ENCODE data around the gene ID3. TPM values are rescaled to one million over a fixed set of nuclear protein-coding genes. Genes with fewer than 3 reads are reported as not detected.

Gene ID3
- total RNA-seq, 2 donors from 2014 or later, result 65.9 to 118 TPM

DNA sequence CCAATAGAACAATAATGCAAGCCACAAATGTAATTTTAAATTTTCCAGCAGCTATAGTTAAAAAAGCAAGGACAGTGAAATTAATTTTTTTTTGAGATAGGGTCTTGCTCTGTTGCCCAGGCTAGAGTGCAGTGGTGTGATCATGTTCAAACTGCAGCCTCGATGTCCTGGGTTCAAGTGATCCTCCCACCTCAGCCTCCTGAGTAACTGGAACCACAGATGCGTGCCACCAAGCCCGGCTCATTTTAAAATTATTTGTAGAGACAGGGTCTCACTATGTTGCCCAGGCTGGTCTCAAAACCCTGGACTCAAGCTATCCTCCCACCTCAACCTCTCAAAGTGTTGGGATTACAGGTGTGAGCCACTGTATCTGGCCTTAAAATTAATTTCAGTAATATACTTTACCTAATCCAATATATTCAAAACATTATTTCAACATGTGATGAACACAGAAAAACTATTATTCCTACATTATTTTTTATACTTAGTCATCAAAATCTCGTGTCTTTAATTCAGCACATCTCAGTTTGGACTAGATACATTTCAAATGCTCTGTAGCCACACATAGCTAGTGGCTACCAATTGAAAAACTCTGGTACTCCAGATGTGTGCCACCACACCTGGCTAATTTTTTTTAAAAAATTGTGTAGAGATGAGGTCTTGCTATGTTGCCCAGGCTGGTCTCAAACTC, 10.8 kb upstream of the ID3 start:
- no peak for DNase-seq
- Histone ChIP-seq H3K4me1 (peaks cover 14% of the 10 kb centered on the region), H3K4me3 (no peak overlapping the region), H3K36me3 (replicated peaks in 1 of 2; ENCODE audit: insufficient read depth in 1 of 2, low read depth in 2 of 2) (no peaks in the 10 kb centered on the region), H3K27ac (no peak overlapping the region), H3K27me3 (no peaks in the 10 kb centered on the region), H3K9me3 (no peaks in the 10 kb centered on the region)
- no peak for ATAC-seq
- 88 to 92% methylated on average over 4 of the region's 4 CpGs for WGBS, 2 donors
- intact Hi-C loops (cut with DNase I), result no loop called here
- TF ChIP-seq, protein P1, sequence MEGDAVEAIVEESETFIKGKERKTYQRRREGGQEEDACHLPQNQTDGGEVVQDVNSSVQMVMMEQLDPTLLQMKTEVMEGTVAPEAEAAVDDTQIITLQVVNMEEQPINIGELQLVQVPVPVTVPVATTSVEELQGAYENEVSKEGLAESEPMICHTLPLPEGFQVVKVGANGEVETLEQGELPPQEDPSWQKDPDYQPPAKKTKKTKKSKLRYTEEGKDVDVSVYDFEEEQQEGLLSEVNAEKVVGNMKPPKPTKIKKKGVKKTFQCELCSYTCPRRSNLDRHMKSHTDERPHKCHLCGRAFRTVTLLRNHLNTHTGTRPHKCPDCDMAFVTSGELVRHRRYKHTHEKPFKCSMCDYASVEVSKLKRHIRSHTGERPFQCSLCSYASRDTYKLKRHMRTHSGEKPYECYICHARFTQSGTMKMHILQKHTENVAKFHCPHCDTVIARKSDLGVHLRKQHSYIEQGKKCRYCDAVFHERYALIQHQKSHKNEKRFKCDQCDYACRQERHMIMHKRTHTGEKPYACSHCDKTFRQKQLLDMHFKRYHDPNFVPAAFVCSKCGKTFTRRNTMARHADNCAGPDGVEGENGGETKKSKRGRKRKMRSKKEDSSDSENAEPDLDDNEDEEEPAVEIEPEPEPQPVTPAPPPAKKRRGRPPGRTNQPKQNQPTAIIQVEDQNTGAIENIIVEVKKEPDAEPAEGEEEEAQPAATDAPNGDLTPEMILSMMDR (IDR thresholded peaks at IDR 0.05), result no peak
- TF ChIP-seq POLR2A (IDR thresholded peaks at IDR 0.05), result no peak

DNA sequence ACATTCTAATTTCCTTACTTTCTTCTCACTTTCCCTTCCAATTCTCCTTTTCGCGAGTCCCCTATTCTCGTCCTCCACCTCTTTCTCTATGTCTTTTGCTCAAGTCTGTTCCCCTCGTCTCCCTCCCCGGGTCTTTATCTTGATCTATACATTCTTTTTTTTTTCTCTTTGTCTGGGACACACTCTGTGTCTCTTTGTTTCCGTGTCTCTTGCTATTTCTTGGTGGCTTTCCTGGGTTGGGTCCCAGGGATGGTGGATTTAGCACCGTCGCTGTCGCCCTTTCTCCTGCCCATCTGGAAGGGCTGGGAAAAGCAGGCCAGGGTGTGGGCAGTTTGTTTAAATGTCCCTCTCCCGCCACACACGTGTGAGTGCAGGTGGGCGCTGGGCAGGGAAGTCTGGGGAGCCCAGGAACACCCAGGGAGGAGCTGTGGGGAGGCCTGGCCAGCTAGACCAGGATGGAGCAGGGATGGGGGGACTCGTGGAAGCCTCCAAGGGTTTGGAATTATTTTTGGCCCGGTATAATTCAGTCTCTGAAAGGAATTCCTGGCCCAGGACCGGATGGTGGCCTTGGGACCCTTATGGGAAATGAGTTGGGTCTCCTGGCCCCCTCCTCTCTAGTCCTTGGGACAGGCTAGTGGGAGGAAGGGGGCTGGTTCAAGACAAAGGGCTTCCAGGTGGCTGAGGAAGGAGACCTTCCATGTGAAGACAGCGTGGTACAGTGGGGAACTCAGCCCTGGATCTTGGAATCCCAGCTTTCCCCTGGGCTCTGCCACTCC, 9.5 kb upstream of the ID3 start:
- WGBS, 2 donors, result 46 to 48% methylated on average over 16 of the region's 16 CpGs
- peak overlapping the region in 1 of 2 donors; percentile 8 for H3K4me3 ChIP-seq
- no peaks in the 10 kb centered on the region for H3K36me3 ChIP-seq (replicated peaks in 1 of 2; ENCODE audit: insufficient read depth in 1 of 2, low read depth in 2 of 2)
- peak; percentile 43 for ATAC-seq
- intact Hi-C loops (cut with DNase I), result no loop called here
- DNase-seq, result no peak
- H3K27ac ChIP-seq, result peak overlapping the region in 3 of 4 donors; percentile 33 to 62 (median 40)
- peaks cover 18% of the 10 kb centered on the region for H3K4me1 ChIP-seq
- H3K27me3 ChIP-seq, result no peaks in the 10 kb centered on the region
- H3K9me3 ChIP-seq, result no peaks in the 10 kb centered on the region
- TF ChIP-seq, protein P1 (IDR thresholded peaks at IDR 0.05), result no peak
- peak in 1 of 3 donors; percentile 12 for TF ChIP-seq POLR2A (IDR thresholded peaks at IDR 0.05)

DNA sequence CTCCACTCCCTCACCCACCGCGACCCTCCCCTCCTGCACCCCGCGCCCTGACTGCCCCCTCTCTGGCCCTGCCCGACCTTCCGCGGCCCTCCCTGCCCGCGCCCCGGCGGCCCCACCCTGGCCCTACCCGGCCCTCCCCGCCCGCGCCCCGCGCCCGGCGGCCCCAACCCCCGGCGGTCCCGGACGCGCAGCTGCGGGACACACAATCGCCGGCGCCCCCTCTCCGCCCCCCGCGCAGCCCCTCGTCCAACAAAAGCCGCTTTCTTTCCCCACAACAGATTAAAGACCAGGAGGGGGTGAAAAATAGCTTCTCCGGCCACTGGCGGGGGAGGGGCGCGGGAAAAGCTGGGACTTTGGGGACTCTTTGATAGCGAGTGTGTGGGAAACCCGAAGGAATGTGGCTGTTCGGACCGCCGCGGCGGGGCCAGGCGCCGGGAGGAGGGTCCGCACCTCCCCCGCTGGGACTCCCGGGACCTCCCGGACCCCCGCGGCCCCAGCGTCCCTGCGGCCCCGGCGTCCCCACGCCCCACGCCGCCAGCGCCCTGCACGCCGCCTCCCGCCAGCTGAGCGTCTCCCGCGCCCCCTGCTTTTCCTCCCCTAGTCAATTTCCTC, 8.8 kb upstream of the ID3 start:
- WGBS, 2 donors, result 0 to 1% methylated on average over 23 to 62 of the region's 66 CpGs
- H3K27me3 ChIP-seq, result no peaks in the 10 kb centered on the region
- intact Hi-C loops (cut with DNase I), result no loop called here
- H3K9me3 ChIP-seq, result no peaks in the 10 kb centered on the region
- peak overlapping the region in 1 of 2 donors; percentile 8 for H3K4me3 ChIP-seq
- DNase-seq (peak in 2 of 4 donors; percentile 36 to 40), ATAC-seq (peak; percentile 58)
- H3K27ac ChIP-seq, result peak overlapping the region in 3 of 4 donors; percentile 33 to 62 (median 40)
- no peak for TF ChIP-seq POLR2A (IDR thresholded peaks at IDR 0.05)
- TF ChIP-seq, protein P1 (IDR thresholded peaks at IDR 0.05), result no peak
- H3K36me3 ChIP-seq (replicated peaks in 1 of 2; ENCODE audit: insufficient read depth in 1 of 2, low read depth in 2 of 2), result no peaks in the 10 kb centered on the region
- H3K4me1 ChIP-seq, result peaks cover 25% of the 10 kb centered on the region

DNA sequence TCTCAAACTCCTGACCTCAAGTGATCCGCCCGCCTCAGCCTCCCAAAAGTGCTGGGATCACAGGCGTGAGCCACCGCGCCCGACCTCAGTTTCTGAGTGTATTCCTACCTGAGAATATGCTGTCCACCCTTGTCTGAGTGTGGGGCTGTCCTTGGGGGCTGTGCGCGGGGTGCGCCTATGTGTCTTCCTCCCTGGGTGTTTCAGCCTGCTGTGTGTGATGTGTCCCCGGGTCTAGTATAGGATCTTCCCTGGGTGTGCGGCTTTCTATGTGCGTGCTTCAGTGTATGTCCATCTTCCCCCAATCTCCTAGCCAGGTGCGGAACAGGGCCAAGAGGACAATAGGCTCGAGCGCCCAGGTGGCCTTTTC, 8.3 kb upstream of the ID3 start:
- H3K4me1 ChIP-seq, result peaks cover 30% of the 10 kb centered on the region
- no peak for ATAC-seq
- H3K4me3 ChIP-seq, result no peak overlapping the region
- no peaks in the 10 kb centered on the region for H3K9me3 ChIP-seq
- intact Hi-C loops (cut with DNase I), result no loop called here
- H3K36me3 ChIP-seq (replicated peaks in 1 of 2; ENCODE audit: insufficient read depth in 1 of 2, low read depth in 2 of 2), result no peaks in the 10 kb centered on the region
- TF ChIP-seq POLR2A (IDR thresholded peaks at IDR 0.05), result no peak
- TF ChIP-seq, protein P1 (IDR thresholded peaks at IDR 0.05), result no peak
- no peak for DNase-seq
- H3K27ac ChIP-seq, result peak overlapping the region in 2 of 4 donors; percentile 9 to 62
- 27 to 62% methylated on average over 3 to 15 of the region's 15 CpGs for WGBS, 2 donors
- no peaks in the 10 kb centered on the region for H3K27me3 ChIP-seq
